ENCODE results near the gene EDEM1.
A peak's percentile ranks its signal among the peaks of the same experiment; 100 is the strongest.

Gene EDEM1

GRCh38 chr3:5254281-5255048 is 67.0 kb downstream of the EDEM1 start:
- no peak overlapping the region for H3K4me3 ChIP-seq (ENCODE audit: low read depth, low read length)
- TF ChIP-seq CTCF (conservative IDR thresholded peaks at IDR 0.05; ENCODE audit: low read depth, low read length): no peak
- no peak for DNase-seq (ENCODE audit: low read depth)

DNA sequence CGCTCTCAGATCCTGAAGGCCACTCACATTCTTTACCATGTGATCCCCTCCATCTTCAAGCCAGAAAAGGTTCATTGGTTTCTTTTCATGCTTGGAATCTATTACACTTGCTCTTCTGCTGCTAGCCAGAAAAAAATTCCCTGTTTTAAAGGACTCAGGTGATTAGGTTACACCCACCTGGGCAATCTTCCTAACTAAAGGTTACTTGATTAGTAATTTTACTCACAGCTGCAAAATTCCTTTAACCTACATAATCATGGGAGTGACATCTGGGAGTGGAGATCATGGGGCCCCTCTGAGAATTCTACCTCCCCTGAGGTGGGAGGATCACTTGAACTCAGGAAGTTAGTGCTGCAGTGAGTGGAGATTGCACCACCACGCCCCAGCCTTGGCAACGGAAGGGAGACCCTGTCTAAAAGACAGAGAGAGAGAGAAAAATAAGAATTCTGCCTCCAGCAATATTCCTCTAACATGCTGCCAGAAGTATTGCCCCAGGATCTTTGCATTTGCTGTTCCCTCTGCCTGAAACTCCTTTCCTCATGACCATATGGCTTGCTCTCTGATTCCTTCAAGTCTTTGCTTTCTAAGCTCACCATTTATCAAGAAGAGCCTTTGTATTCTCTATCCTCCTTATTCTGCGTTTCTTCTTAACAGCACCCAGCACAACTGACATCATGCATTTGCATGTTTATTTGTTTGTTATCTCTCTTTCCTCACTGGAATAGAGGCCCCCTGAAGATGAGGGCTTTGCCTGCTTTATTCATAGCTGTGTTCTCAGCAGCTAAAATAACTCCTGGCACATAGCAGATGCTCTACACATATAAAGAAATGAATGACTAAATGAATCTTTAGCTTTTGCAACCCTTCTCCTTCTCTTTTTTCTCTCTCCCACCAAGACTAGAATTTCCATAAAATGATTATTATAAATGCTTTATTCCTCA is 68.2 kb downstream of the EDEM1 start:
- TF ChIP-seq CTCF (conservative IDR thresholded peaks at IDR 0.05; ENCODE audit: low read depth, low read length): no peak
- DNase-seq (ENCODE audit: low read depth): no peak
- H3K4me3 ChIP-seq (ENCODE audit: low read depth, low read length): no peak overlapping the region

GRCh38 chr3:5258526-5258925 is 71.0 kb downstream of the EDEM1 start:
- no peak for TF ChIP-seq CTCF (conservative IDR thresholded peaks at IDR 0.05; ENCODE audit: low read depth, low read length)
- no peak for DNase-seq (ENCODE audit: low read depth)

GRCh38 chr3:5260992-5261501 is 73.5 kb downstream of the EDEM1 start:
- TF ChIP-seq CTCF (conservative IDR thresholded peaks at IDR 0.05; ENCODE audit: low read depth, low read length): no peak
- DNase-seq (ENCODE audit: low read depth): no peak
- H3K4me3 ChIP-seq (ENCODE audit: low read depth, low read length): no peak overlapping the region

More at GRCh38 chr3:5258526-5258925, 71.0 kb downstream of the EDEM1 start:
- no peak overlapping the region for H3K4me3 ChIP-seq (ENCODE audit: low read depth, low read length)

DNA sequence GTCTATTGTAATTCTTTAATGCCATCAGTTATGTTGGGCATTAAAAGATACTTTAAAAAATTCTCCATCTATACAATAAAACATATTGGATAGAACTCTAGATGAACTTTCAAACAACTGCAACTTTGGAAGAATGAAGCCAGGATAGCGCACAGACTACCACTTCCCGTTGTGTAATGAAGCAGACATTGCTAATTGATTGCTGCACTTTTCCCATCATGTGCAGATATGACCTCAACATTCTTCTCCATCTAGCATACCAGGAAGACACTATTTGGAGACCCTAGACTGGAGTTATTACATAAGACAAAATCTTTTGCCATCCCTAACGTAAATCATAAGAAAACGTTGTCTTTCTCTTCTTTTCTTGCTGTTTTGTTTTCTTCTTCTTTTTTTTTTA is 75.0 kb downstream of the EDEM1 start:
- no peak for DNase-seq (ENCODE audit: low read depth)
- H3K4me3 ChIP-seq (ENCODE audit: low read depth, low read length): no peak overlapping the region
- no peak for TF ChIP-seq CTCF (conservative IDR thresholded peaks at IDR 0.05; ENCODE audit: low read depth, low read length)

- TF ChIP-seq CTCF (conservative IDR thresholded peaks at IDR 0.05; ENCODE audit: low read depth, low read length): no peak
- no peak overlapping the region for H3K4me3 ChIP-seq (ENCODE audit: low read depth, low read length)
- peak; percentile 2 for DNase-seq (ENCODE audit: low read depth)
Measured at GRCh38 chr3:5264093-5264600, 76.6 kb downstream of the EDEM1 start.
